NOMO-1 (cell line): ENCODE measurements around the gene TMPRSS4.

ENCODE experiments used
- DNase-seq, 2 experiments: peaks; one replicate each; lab custom pipeline; 2025; ENCODE audit not compliant: unreplicated experiment in 2 of 2; lab: John Stamatoyannopoulos, UW

Gene TMPRSS4

DNA sequence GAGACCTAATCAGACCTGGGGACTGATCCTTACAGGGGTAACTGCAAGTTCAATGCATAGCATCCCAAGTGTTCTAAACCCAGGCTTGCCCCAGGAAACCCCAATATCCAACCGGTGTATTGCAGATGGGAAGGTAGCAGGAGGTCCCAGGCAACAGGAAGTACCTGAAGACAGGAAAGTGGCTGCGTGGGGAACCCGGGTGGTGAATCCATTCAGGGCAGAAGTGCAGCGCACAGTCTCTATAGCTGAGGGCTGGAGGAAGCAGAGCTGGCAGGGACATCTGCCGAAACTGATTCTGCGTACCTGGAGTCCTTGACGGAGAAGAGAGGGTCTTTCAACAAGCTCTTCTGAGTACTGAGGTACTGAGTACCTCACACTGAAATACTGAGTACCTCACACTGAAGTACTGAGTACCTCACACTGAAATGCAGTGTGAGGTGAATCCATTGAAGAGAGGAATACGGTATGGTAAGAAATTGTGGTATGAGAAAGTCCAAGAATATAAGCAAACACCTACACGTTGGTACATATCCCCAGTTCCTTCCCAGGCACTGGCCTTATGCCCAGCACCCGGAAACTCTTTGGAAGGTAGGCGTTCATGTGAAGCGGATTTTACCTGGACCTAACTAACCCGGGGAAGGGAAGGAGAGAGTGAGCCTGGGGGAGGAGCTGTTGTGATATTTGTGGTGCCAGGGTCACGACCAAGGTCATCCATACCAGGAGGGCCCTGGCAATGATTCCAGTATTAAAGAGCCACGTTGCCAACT lies 55.7 kb downstream of the TMPRSS4 start:
- no peak for DNase-seq

DNA sequence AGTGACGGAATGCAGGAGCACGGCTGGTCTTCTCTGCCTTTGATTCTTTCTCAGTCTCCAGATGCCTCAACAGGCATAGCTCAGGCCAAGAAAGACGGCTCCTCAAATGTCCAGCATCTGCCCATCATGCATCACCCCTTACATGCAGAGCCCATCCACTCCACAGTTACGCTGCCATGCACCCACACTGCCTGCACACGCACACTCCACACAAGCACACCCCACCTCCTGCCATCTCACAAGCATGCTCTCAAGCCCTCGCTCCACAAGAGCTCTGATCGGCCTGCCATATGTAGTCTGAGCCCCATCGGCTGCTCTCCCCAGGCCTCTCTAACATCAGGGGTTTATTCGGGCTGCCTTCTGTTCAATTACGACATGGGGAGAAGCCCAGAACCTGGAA lies 56.9 kb downstream of the TMPRSS4 start:
- DNase-seq, result no peak

DNA sequence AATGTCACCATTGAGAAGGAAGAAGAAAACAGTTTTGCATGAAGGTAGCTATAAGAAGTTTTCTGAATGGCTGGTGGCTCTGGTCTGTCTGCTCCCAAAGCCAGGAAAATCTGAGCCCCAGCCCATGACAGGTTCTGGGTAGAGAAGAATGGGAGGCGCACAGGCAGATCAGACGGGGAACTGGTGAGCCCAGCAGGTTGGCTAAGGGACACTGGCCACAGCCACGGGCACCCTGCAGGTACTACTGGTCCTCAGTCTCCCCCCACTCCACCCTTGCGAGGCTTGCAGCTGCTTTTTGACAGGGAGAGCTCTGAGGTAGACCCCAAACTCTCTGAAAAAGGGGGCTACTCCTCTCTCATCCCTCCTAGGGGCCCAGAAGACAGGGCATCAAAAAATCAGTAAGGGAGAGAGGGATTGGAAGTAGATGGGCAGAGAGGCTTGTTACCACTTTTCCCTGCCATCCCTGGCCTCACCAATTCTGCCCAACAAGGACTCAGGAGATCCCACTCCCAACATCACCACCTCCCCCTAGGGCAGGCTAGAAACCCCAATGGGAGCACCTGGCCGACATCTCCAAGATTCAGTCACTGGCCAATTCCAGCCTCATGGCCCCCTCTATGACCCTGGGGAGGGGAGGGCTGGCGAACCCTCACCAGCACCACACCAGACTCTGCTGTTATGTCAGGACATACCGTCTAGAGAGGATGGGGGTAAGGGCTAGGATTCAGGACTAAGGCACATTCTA lies 58.3 kb downstream of the TMPRSS4 start:
- DNase-seq, result no peak

DNA sequence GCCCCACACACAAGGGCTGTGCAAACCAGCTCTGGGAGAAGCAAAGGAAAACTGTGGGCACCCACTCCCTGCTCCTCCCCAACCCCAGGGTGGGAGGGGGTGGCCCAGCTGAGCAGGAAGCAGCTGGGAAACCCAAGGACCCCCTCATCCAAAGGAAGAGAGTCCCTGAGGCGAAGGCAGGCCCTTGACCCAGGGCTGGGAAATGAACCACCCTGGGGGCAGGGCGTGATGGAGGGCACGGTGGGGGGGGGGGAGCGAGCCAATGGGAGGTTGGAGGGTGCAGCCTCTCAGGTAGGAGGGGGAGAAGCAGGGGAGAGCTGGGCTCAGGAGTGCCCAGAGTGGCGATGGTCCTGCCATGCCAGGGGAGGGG lies 58.9 kb downstream of the TMPRSS4 start:
- DNase-seq, result no peak

DNA sequence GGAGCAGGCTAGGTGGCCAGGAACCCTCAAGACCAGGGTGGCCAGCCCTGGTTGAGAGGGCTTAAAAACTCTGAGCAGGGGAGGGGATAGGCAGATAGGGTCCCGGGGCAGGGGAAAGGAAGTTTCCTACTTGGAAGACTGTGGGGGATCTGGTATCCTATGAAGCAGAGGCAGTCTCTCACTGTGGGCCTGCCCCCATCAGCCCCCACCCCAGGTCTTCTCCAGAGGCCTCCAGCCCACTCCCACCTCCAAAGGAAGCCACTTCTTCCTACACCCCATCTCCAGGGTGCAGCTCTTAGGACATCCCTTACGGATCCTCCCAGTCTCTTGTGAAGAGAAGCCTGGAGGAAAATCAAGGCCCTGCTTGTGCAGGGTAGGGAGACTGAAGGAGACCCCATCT lies 59.5 kb downstream of the TMPRSS4 start:
- no peak for DNase-seq

DNA sequence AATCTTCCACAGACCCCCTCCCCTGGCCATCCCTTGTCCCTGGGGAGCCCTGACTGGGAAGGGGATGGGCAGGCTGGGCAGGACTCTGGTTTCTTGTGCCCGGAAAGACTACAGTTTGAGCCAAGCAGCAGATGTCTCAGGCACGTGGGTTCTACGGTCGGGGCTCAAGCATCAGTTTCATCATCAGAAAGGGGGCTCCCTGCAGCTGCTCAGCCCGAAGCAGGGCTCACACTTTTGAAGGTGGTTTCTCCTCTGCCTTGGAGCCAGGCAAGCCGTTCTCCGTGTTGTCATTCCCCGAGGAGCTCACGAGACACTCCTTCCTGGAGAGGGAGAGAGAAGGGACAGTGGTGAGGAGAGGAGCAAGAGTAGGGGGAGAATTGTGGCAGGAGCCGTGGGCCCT lies 59.9 kb downstream of the TMPRSS4 start:
- no peak for DNase-seq

DNA sequence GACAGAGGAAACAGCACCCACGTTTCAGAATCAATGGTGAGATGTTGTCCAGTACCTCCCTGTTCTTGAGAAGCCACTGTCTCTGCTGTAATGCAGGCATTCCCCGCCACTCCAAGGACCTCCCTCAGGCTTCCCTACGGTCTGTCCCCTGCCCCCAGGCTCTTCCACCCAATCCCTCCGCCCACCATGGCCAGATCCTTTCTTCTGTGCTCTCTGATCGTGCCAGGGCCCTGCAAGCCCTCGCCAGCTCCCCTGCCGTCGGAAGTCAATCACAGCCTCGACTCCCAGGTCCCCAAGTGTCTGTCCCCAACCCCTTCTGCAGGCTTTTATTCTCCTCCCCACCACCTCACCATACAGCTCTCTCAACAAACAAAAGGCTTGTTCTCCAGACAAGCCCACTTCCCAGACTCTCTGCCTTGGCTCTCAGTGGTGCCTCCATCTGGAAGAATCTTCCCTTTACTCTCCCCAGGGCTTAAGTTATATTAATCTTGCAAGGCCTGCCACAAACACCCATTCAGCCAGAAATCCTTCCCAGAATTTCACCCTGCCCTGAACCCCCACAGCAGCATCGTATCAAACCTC lies 62.1 kb downstream of the TMPRSS4 start:
- no peak for DNase-seq

DNA sequence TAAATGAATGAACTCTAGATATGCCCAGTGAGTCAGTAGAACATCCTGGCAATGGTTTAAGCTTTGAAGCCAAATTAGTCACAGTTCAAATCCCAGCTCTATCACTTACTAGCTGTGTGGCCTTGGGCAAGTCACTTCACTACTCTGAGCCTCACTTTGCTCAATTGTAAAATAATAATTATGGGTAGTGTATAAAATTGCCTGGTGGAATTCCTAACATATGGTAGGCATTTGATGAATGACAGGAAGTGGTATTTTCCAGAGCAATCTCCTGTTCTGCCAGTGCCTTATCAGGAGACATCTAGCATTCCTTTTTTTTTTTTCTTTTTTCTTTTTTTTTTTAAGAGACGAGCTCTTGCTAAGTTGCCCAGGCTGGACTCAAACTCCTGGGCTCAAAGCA lies 62.7 kb downstream of the TMPRSS4 start:
- DNase-seq, result no peak

DNA sequence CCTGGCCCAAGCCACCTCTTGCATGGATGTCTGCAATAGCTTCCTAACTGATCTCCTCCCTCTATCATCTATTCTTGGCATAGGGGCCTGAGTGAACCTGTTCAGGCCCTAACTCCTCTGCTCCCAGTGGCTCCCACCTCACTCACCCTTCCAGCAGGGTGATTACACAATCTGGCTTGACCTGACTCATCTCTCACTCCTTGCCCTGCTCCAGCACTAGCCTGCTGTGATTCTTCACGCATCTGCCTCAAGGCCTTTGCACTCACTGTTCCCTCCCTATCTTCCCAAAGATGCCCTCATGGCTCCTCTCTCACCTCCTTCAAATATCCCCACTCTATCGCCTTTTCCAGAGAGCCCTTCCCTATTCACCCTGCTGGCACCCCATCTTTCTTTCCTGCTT lies 65.2 kb downstream of the TMPRSS4 start:
- DNase-seq, result no peak

DNA sequence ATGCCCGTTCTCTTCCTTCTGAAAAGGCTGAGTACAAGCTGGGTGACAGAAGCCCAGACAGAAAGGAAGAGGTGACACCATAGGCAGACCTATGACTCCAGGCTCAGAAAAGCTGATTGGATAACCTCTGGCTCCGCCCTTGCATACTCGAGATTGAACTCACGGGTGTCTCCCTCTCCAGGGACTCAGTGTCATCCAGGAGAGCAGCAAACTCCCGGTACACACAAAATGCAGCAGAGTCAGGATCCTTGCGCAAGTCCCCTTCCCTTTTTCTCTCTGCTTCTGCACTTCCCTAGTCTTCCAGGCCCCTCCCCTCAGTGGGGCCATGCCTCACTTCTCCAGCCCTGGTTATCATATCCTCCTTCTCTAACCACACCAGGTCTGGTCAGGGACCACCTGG lies 65.9 kb downstream of the TMPRSS4 start:
- peak; percentile 73 to 75 for DNase-seq

DNA sequence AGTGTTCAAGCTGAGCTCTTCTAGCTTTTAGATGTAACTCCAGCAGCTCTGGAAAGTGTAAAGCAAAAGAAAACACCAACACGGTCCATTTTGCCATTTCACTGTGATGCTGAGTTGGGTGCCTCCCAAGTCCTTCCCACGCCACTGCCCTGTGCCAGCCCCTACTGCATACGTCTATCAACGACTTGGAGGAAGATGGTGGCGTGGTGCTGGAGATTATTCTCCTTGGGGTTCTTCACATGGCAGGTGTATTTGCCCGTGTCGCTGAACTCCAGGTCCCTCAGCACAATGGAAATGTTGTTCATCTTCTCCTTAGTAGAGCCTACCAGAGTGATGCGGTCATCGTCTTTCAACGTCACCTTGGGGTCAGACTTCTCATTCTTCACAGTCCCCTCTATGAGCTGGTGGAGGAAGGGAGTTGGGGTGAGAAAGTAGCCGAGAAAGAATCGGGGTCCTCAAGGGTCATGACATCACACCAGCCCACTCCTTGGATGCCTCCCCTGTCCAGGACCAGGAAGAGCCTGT lies 66.8 kb downstream of the TMPRSS4 start:
- DNase-seq, result no peak

DNA sequence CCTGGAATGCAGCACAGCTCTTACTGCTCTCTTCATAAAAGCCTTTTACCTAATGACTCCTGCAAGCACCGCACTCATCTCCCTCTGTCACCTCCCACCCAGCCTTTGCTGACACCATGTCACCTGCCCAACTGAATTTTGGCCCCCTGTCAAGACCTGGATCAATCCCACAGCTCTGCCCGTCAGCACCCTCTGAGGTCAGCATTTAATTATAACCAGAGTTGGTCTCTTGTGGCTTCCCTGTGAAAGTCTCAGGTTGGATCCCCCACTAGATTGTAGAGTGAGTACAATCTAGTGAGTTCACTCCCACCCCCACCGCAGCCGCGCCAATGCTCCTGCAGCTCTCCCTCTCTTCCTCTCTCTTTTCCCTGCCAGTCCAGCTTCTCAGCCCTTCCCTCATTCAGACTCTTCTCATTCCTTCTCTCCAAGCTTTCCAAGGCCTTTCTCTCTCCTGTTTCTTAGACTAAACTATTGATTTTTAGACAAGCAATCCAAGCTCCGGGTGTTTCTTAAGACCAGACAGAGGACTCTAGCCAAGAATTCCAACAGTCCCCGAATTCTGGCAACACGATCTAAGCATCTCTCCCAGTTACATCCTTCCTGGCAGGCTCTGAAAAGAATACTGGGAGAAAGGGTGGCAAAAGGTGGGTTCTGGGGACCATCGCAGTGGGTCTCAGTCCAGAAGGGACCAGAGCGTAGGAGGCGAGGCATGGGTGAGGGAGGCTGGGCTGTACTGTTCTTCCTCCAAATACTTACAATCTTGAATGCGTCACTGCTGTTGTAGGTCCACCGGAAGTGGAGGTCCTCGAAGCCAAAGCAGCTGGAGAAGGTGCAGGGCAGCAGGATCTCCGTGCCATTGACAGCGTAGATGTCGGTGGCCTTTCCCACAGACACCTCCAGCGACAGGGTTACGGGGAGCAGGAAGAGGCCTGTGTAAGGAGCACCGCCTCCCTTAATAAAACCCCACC lies 67.7 kb downstream of the TMPRSS4 start:
- no peak for DNase-seq

DNA sequence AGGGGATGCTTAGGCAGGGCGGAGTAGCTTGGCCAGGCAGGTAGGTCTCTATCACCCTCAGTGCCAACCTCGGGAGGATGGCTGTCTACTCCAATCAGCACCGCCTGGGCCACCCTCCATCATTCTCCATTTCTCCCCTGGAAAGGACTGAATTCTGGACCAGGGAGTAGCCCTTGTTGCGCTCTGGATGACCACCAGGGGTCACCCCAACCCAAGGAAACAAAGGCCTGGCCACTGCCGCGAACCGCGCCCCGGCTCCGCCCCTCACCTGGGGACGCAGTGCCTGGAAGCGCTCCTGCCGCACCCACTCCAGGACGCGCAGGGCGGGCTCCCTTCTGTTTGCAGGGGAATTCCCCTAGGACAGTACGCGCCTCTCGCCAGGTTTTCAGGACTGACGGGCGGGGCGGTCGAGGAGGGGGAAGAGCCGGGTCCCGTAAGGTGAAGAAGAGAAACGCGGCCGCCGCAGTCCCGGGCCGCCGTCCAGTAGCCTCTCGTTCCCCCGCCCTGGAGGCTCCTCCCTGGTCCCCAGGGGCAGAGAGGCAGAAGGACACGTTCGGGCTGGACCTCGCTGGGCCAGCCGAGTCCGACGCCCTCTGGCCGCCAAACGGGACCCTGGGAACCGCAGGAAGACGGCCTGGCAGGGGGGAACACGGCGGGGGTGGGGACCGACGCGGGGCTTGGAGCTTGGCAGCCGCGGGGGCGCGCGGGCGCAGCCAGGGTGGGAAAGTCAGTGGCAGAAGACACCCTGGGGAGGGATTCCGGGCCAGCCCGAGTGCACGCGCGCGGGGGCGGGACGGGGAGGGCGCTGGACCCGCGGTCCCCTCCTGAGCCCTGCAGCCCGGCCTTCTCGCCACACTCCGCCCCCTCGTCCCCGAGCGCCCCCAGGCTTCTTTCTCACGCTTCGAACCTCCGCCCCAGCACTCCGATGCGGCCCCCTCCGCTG lies 68.7 kb downstream of the TMPRSS4 start:
- peak; percentile 63 to 70 for DNase-seq

DNA sequence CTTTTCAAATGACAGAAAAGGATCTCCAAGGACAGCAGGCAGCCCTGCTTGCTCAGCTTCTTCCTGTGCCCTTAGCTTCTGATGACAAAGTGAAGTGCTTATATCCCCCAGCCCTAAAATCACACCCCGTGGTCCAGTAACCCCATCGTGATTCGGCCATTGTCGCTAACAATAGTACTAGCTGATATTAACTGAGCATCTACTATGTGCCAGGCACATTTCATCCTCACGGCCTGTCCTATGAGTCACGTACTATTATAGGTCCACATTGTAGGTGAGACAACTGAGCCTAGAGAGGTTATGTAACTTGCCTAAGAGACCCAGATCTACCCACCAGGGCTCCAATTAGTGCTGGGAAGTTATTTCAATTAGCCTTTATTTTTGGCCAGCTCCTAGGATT lies 69.7 kb downstream of the TMPRSS4 start:
- DNase-seq, result no peak

DNA sequence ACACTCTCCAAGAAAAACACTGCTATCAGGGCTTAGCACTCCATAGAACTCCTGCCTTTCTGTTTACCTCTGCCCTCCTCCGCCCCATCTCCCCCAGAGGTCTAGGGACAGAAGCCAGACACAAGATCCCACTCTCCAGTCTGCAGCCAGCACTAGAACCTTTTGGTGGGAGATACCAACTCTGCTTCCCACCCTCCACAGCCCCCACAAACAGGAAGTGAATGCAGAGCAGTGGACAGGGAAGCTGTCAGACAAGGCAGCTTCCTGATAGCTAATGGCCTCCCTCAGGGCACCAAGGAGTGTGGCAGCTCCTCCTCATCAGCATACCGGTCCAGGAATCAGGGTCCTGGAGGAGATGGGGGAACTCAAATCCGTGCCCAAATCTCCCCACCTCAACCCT lies 70.6 kb downstream of the TMPRSS4 start:
- DNase-seq, result peak; percentile 30 to 36

DNA sequence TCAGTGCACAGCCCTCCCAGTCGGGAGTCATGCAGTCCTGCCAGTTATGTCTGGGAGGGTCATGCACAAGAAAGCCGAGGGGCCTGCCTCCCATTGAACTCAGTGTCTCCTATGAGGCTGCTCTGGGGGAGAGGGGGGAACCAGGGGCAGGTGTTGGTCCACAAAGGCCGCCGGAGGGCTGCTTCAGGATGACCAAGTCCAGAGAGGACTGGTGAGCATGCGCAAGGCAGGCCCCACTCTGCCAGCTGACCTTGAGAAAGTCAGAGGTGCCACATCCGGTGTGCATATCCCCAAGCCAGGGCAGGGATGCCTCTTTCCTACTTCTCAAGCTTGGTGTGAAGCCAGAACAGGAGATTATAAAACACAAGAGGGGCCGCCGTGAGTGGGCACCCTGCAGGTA lies 71.4 kb downstream of the TMPRSS4 start:
- no peak for DNase-seq

DNA sequence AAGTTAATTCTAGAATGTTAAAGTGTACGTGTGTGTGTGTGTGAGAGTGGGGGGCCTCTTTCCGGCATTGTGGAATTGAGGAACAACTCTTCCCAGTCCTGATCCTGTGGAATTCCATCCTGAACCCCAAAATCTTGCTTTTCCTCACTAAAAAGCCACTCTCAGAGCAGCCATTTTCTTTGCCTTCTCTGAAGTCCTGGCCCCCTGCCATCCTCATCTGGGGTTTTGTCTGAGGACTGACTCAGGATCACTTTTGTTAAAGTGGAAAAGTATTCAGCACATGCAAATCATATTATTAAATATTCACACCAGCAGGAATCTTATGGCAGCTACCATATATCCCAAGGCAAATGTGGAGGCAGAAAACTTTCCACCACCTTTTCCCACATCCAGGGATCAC lies 72.0 kb downstream of the TMPRSS4 start:
- no peak for DNase-seq

DNA sequence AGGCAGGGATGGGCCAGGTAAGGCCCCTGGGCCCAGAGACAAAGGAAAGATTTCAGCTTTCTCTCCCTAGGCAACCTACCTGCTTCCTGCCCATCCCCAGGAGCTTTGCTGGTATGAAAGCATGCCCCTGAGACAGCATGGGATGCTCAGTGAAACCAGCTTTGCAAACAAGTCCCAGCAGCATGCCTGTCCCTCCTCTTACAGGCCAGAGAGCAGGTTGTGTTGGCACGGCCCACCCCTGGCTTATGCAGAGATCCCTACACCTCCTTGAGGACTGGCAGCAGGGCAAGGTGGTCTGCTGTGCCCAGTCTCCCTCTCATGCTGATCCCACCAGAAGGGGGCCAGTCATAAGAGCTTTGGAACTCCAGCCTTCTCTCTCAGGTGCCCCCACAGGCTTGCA lies 72.6 kb downstream of the TMPRSS4 start:
- no peak for DNase-seq

DNA sequence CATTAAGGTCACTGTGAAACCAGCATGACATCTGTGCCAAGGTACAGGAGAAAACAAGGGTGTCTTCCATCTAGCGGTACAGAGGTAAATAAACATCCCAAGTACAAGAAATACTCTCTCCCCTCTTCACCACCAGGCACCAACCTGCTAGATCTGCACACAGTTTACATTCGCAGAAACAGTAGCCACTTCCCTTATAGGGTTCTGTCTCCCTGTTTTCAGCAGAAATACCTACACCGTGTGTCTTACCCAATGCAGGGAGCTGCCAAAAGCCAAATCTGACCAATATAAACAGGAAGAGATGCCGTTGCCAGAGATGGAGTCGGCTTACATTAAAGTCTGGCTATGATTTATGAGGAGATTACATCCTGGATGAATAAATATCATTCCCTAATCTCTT lies 74.6 kb downstream of the TMPRSS4 start:
- DNase-seq, result no peak
